Astrocyte (in vitro differentiated cells and primary cell): Measurements from ENCODE around the gene HS6ST1.

ENCODE experiments used
- EZH2 ChIP-seq: IDR thresholded peaks from 2 replicates; pipeline ENCODE4 v1.6.1; 2012; ENCODE audit warnings: mild to moderate bottlenecking, low read length, inconsistent platforms; ENCODE audit not compliant: insufficient read depth
- TF ChIP-seq, protein P1 (sequence below): IDR thresholded peaks from 2 replicates; pipeline ENCODE4 v1.5.1; 2011; ENCODE audit warnings: low read depth, mild to moderate bottlenecking, inconsistent platforms, low read length, moderate library complexity; ENCODE audit not compliant: insufficient read depth

DNA sequence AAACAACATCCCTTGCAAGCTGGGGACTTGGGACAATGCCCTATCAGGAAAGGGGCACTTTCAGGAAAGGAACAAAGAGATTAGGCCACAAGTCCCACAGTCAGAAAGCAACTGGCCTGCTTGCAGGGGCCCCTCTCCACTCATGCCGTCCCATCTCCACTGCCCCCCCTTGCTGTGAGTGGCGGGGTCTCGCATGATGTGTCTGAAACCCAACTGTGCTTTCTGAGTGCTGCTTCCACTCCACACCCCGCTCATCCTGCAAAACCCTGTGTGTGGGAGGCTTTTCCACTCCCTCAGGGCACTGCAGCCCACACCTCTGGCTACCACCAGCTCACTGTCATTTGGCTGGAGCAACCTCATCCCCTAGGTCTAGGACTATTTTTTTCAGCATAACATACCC lies 7.9 kb downstream of the HS6ST1 start:
- TF ChIP-seq, protein P1, sequence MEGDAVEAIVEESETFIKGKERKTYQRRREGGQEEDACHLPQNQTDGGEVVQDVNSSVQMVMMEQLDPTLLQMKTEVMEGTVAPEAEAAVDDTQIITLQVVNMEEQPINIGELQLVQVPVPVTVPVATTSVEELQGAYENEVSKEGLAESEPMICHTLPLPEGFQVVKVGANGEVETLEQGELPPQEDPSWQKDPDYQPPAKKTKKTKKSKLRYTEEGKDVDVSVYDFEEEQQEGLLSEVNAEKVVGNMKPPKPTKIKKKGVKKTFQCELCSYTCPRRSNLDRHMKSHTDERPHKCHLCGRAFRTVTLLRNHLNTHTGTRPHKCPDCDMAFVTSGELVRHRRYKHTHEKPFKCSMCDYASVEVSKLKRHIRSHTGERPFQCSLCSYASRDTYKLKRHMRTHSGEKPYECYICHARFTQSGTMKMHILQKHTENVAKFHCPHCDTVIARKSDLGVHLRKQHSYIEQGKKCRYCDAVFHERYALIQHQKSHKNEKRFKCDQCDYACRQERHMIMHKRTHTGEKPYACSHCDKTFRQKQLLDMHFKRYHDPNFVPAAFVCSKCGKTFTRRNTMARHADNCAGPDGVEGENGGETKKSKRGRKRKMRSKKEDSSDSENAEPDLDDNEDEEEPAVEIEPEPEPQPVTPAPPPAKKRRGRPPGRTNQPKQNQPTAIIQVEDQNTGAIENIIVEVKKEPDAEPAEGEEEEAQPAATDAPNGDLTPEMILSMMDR: no peak
- no peak for TF ChIP-seq EZH2
